Measurements from ENCODE around the gene OR5K2. TPM values are rescaled to one million over a fixed set of nuclear protein-coding genes. Genes with fewer than 3 reads are reported as not detected.

Gene OR5K2
- polyA plus RNA-seq, 6 donors from 2014 or later: not detected

GRCh38 chr3:98530676-98531075 is 33.2 kb downstream of the OR5K2 start:
- Mint-ChIP-seq H3K36me3 (no peaks in the 10 kb centered on the region), H3K4me3 (no peak overlapping the region), H3K9me3 (no peaks in the 10 kb centered on the region), H3K4me1 (peaks cover 0 to 3% (median 0%) of the 10 kb centered on the region in 3 donors), H3K27ac (no peak overlapping the region), H3K27me3 (peaks cover 0 to 17% (median 9%) of the 10 kb centered on the region in 3 donors)
- ATAC-seq (ENCODE audit: low read depth in 2 of 2) (no peak), DNase-seq (no peak)

- Mint-ChIP-seq H3K27ac (no peak within 1 kb of the TSS), H3K4me1 (peaks cover 0 to 3% (median 0%) of the 10 kb centered on the region in 3 donors), H3K27me3 (peaks cover 0 to 17% (median 11%) of the 10 kb centered on the region in 3 donors), H3K9me3 (no peaks in the 10 kb centered on the region), H3K4me3 (no peak within 1 kb of the TSS), H3K36me3 (no peaks in the 10 kb centered on the region)
- no peak for DNase-seq
- ATAC-seq (ENCODE audit: low read depth in 2 of 2): peak in 1 of 2 donors; percentile 27
Observed at GRCh38 chr3:98531622-98532274, 34.3 kb downstream of the OR5K2 start, which contains the start of gene GPR15. Gene GPR15 (plus strand): TSS chr3:98531978. CDS start chr3:98532034, 56 bp downstream.

GRCh38 chr3:98532275-98532637 is 34.8 kb downstream of the OR5K2 start:
- Mint-ChIP-seq H3K9me3 (no peaks in the 10 kb centered on the region), H3K4me1 (peaks cover 0 to 3% (median 0%) of the 10 kb centered on the region in 3 donors), H3K4me3 (no peak overlapping the region), H3K27me3 (peaks cover 0 to 17% (median 12%) of the 10 kb centered on the region in 3 donors), H3K36me3 (no peaks in the 10 kb centered on the region), H3K27ac (no peak overlapping the region)
- no peak for ATAC-seq (ENCODE audit: low read depth in 2 of 2)
- DNase-seq: no peak

- H3K27ac Mint-ChIP-seq: no peak overlapping the region
- no peak for DNase-seq
- ATAC-seq (ENCODE audit: low read depth in 2 of 2): no peak
- peaks cover 0 to 3% (median 0%) of the 10 kb centered on the region in 3 donors for H3K4me1 Mint-ChIP-seq
- peaks cover 0 to 17% (median 12%) of the 10 kb centered on the region in 3 donors for H3K27me3 Mint-ChIP-seq
- no peaks in the 10 kb centered on the region for H3K9me3 Mint-ChIP-seq
- no peaks in the 10 kb centered on the region for H3K36me3 Mint-ChIP-seq
- H3K4me3 Mint-ChIP-seq: no peak overlapping the region
Observed at GRCh38 chr3:98532709-98533571, 35.5 kb downstream of the OR5K2 start.

GRCh38 chr3:98534168-98534567 is 36.7 kb downstream of the OR5K2 start:
- Mint-ChIP-seq H3K27me3 (peaks cover 0 to 15% (median 13%) of the 10 kb centered on the region in 3 donors), H3K4me3 (no peak overlapping the region), H3K27ac (no peak overlapping the region)

GRCh38 chr3:98534734-98535133 is 37.3 kb downstream of the OR5K2 start:
- Mint-ChIP-seq H3K27me3 (peaks cover 0 to 16% (median 13%) of the 10 kb centered on the region in 3 donors), H3K9me3 (no peaks in the 10 kb centered on the region), H3K36me3 (no peaks in the 10 kb centered on the region), H3K4me3 (no peak overlapping the region), H3K4me1 (peaks cover 0 to 2% (median 0%) of the 10 kb centered on the region in 3 donors), H3K27ac (no peak overlapping the region)
- ATAC-seq (ENCODE audit: low read depth in 2 of 2): no peak
- DNase-seq: no peak

More at GRCh38 chr3:98534168-98534567, 36.7 kb downstream of the OR5K2 start:
- Mint-ChIP-seq H3K4me1 (peaks cover 0 to 3% (median 0%) of the 10 kb centered on the region in 3 donors), H3K9me3 (no peaks in the 10 kb centered on the region), H3K36me3 (no peaks in the 10 kb centered on the region)
- DNase-seq (no peak), ATAC-seq (ENCODE audit: low read depth in 2 of 2) (no peak)

- Mint-ChIP-seq H3K4me3 (no peak overlapping the region), H3K27ac (no peak overlapping the region), H3K9me3 (peaks cover 0 to 1% (median 0%) of the 10 kb centered on the region in 7 donors), H3K36me3 (no peaks in the 10 kb centered on the region), H3K4me1 (peaks cover 0 to 7% (median 0%) of the 10 kb centered on the region in 3 donors), H3K27me3 (peaks cover 0 to 16% (median 13%) of the 10 kb centered on the region in 3 donors)
- no peak for ATAC-seq (ENCODE audit: low read depth in 2 of 2)
- no peak for DNase-seq
Observed at GRCh38 chr3:98536456-98537017, 39.1 kb downstream of the OR5K2 start.

GRCh38 chr3:98540346-98540745 is 42.9 kb downstream of the OR5K2 start:
- no peak overlapping the region for H3K27ac Mint-ChIP-seq
- H3K27me3 Mint-ChIP-seq: peaks cover 0 to 15% (median 6%) of the 10 kb centered on the region in 3 donors
- H3K36me3 Mint-ChIP-seq: no peaks in the 10 kb centered on the region
- ATAC-seq (ENCODE audit: low read depth in 2 of 2) (peak; percentile 69 to 71), DNase-seq (peak; percentile 7)
- peaks cover 0 to 7% (median 0%) of the 10 kb centered on the region in 3 donors for H3K4me1 Mint-ChIP-seq
- H3K4me3 Mint-ChIP-seq: no peak overlapping the region
- H3K9me3 Mint-ChIP-seq: peaks cover 0 to 2% (median 0%) of the 10 kb centered on the region in 7 donors

- Mint-ChIP-seq H3K27me3 (peaks cover 0 to 13% (median 6%) of the 10 kb centered on the region in 3 donors), H3K9me3 (peaks cover 0 to 2% (median 0%) of the 10 kb centered on the region in 7 donors), H3K36me3 (no peaks in the 10 kb centered on the region), H3K27ac (no peak overlapping the region), H3K4me1 (peaks cover 0 to 7% (median 0%) of the 10 kb centered on the region in 3 donors), H3K4me3 (no peak overlapping the region)
- ATAC-seq (ENCODE audit: low read depth in 2 of 2): no peak
- no peak for DNase-seq
Observed at GRCh38 chr3:98541695-98542094, 44.2 kb downstream of the OR5K2 start.

GRCh38 chr3:98542623-98543022 is 45.1 kb downstream of the OR5K2 start:
- ATAC-seq (ENCODE audit: low read depth in 2 of 2) (no peak), DNase-seq (no peak)
- no peak overlapping the region for H3K4me3 Mint-ChIP-seq
- H3K27me3 Mint-ChIP-seq: peaks cover 0 to 11% (median 6%) of the 10 kb centered on the region in 3 donors
- H3K9me3 Mint-ChIP-seq: peaks cover 0 to 2% (median 0%) of the 10 kb centered on the region in 7 donors
- H3K27ac Mint-ChIP-seq: no peak overlapping the region
- H3K4me1 Mint-ChIP-seq: peaks cover 0 to 7% (median 0%) of the 10 kb centered on the region in 3 donors
- no peaks in the 10 kb centered on the region for H3K36me3 Mint-ChIP-seq

GRCh38 chr3:98545940-98546339 is 48.5 kb downstream of the OR5K2 start:
- ATAC-seq (ENCODE audit: low read depth in 2 of 2) (no peak), DNase-seq (no peak)
- Mint-ChIP-seq H3K36me3 (no peaks in the 10 kb centered on the region), H3K9me3 (peaks cover 0 to 2% (median 0%) of the 10 kb centered on the region in 7 donors), H3K27me3 (peaks cover 0 to 12% (median 6%) of the 10 kb centered on the region in 3 donors), H3K27ac (no peak overlapping the region), H3K4me3 (no peak overlapping the region), H3K4me1 (no peaks in the 10 kb centered on the region)
